Measurements from ENCODE around the gene ITGB4.

ITGB4 gene

DNA sequence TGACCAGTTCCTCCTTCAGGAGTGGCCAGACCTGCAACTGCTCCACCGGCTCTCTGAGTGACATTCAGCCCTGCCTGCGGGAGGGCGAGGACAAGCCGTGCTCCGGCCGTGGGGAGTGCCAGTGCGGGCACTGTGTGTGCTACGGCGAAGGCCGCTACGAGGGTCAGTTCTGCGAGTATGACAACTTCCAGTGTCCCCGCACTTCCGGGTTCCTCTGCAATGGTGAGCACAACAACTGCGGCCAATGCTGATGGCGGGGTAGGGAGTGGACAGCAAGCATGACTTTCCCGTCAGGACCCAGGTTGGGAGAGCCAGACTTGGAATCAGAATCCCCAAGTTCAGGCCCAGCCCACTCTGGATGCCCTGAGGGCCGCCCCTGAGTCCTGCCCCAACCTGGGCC lies 12.2 kb downstream of the ITGB4 start:
- no peak overlapping the region for H3K27ac ChIP-seq
- TF ChIP-seq, protein P1, sequence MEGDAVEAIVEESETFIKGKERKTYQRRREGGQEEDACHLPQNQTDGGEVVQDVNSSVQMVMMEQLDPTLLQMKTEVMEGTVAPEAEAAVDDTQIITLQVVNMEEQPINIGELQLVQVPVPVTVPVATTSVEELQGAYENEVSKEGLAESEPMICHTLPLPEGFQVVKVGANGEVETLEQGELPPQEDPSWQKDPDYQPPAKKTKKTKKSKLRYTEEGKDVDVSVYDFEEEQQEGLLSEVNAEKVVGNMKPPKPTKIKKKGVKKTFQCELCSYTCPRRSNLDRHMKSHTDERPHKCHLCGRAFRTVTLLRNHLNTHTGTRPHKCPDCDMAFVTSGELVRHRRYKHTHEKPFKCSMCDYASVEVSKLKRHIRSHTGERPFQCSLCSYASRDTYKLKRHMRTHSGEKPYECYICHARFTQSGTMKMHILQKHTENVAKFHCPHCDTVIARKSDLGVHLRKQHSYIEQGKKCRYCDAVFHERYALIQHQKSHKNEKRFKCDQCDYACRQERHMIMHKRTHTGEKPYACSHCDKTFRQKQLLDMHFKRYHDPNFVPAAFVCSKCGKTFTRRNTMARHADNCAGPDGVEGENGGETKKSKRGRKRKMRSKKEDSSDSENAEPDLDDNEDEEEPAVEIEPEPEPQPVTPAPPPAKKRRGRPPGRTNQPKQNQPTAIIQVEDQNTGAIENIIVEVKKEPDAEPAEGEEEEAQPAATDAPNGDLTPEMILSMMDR (conservative IDR thresholded peaks at IDR 0.05) = no peak

DNA sequence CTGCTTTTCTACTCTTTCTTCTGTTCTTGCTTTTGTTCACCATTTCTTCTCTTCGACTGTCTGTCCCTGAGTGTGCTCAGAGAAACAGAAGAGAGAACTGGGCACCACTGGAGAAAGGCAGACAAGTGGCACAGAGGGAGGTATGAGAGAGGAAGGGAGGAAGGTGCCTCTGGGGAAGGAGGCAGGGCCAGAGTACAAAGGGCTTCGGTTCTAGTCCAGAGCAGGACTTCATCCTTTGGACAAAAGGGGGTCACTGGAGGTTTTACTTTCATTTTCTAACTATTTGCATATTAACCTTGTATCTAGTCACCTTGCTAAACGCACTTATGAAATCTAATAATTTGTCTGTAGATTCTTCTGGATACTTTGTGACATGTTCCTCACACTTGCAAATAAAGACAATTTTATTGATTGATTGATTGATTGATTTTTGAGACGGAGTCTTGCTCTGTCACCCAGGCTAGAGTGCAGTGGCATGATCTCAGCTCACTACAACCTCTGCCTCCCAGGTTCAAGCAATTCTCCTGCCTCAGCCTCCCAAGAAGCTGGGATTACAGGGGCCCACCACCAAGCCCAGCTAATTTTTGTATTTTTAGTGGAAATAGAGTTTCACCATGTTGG lies 13.5 kb downstream of the ITGB4 start:
- H3K27ac ChIP-seq = no peak overlapping the region
- TF ChIP-seq, protein P1 (conservative IDR thresholded peaks at IDR 0.05) = no peak

DNA sequence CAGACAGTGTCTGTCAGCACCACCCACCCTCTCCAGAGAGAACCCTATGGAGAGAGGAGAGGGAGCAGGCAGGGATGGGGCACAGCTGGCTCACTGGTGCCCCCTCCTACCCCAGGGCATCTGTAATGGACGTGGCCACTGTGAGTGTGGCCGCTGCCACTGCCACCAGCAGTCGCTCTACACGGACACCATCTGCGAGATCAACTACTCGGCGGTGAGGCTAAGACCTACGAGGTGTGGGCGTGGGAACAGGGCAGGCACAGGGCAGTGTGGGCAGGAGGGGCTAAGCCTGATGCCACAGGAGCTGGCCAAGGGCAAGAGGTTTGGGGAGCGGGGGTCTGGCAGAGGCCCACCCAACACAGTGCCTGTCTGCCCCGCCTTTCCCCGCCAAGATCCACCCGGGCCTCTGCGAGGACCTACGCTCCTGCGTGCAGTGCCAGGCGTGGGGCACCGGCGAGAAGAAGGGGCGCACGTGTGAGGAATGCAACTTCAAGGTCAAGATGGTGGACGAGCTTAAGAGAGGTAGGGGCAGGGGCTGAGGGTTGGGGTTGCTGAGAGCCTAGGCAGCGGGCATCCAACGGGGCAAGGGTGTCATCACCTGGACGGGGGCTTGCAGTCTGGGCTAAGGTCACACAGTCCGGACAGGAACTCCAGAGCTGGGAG lies 15.0 kb downstream of the ITGB4 start:
- no peak overlapping the region for H3K27ac ChIP-seq
- TF ChIP-seq, protein P1 (conservative IDR thresholded peaks at IDR 0.05) = no peak

DNA sequence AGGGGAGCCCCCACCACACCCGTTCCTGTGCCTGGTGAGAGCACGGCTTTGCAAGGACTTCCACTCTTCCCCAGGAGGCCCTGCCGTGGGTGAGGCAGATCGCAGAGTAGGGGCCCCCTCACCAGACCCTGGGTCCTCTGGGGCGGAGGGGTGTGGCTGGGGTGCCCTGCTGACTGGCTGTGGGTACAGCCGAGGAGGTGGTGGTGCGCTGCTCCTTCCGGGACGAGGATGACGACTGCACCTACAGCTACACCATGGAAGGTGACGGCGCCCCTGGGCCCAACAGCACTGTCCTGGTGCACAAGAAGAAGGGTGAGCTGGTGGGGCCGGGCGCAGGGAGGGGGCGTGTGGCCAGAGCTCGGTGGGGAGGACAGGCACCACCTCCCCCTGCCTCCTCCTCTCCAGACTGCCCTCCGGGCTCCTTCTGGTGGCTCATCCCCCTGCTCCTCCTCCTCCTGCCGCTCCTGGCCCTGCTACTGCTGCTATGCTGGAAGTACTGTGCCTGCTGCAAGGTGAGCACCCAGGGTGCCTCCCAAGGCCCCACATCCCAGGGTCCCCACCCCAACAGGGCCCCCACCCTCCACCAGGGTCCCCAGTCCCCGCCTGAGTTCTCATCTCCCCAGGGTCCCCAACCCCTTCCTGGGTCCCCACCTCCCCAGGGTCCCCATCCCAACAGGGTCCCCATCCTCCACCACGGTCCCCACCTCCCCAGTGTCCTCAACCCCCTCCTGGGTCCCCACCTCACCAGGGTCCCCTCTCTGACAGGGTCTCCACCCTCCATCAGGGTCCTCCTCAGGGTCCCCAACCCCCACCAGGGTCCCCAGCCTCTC lies 16.1 kb downstream of the ITGB4 start:
- TF ChIP-seq, protein P1 (conservative IDR thresholded peaks at IDR 0.05) = no peak
- no peak overlapping the region for H3K27ac ChIP-seq

DNA sequence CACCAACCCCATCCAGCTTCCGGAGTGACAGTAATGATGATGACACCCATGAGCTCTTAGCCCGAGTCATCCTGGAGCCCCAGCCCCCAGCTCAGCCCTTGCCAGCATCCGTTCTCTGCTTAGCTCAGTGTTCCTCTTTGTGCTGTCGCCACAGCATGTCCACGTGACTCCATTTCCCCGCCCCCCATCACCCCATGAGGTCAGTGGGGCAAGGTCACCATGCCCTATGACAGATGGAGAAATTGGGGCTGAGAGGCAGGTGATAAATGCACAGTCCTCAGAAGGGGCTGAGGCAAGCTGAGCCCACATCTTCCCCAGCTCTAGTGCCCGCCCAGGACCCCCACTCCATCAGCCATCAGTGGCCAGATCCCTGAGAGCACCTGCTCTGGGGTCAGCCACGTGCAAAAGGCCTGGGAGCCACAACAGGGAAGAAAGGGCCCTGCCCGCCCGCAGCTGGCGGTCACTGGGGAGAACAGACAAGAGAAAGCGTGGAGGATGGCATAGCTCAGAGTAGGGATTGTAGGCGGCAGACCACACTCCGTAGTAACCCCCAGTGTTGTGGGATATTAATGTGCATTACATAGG lies 17.1 kb downstream of the ITGB4 start:
- no peak overlapping the region for H3K27ac ChIP-seq

DNA sequence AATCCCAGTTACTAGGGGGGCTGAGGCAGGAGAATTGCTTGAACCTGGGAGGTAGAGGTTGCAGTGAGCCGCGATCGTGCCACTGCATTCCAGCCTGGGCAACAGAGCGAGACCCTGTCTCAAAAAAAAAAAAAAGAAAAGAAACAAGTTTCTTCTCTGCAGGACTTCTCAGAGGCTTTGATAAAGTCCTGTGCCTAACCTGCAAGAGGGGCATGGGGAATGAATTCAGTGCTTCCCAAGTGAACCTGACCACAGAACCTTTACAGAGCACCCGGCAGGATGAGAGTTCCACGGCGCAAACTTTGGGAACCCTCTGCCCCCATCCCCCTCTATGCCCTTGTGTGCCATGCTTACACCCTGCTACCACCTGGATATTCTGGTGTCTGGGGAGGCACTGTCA lies 17.9 kb downstream of the ITGB4 start:
- H3K27ac ChIP-seq = no peak overlapping the region
- TF ChIP-seq, protein P1 (conservative IDR thresholded peaks at IDR 0.05) = no peak

More for the DNA sequence above, 17.1 kb downstream of the ITGB4 start:
- TF ChIP-seq, protein P1 (conservative IDR thresholded peaks at IDR 0.05) = no peak

DNA sequence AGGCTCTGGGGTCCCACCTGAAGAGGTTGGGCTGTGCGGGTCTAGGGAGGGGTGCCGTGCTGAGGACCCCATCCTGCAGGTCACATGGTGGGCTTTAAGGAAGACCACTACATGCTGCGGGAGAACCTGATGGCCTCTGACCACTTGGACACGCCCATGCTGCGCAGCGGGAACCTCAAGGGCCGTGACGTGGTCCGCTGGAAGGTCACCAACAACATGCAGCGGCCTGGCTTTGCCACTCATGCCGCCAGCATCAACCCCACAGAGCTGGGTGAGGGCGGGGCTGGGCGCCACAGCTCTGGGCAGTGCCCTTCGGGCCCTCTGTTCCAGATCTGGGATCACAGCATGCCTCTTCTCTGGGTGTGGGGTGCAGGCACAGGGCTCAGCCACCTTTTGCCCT lies 18.5 kb downstream of the ITGB4 start:
- TF ChIP-seq, protein P1 (conservative IDR thresholded peaks at IDR 0.05) = no peak
- no peak overlapping the region for H3K27ac ChIP-seq

All from VCaP (cell line).